Stimulated activated CD8-positive, alpha-beta memory T cell treated with anti-CD3 and anti-CD28 coated beads, Interleukin-12 subunit alpha, Interleukin-12 subunit beta, amount 100 ng/mL, for 4 hours (primary cell): ENCODE measurements around the gene NR6A1.

ENCODE experiments used
- DNase-seq: peaks from one replicate; pipeline ENCODE4 v3.0.0-alpha.2; 2020; ENCODE audit warnings: low read depth

The NR6A1 gene

GRCh38 chr9:124470306-124470705, 300.8 kb downstream of the NR6A1 start:
- no peak for DNase-seq

- DNase-seq: no peak
Measured at GRCh38 chr9:124469011-124469832, 301.9 kb downstream of the NR6A1 start.

GRCh38 chr9:124468061-124468740, 302.9 kb downstream of the NR6A1 start:
- DNase-seq: no peak

GRCh38 chr9:124467410-124468060, 303.6 kb downstream of the NR6A1 start:
- DNase-seq: no peak
